ENCODE data around the gene ATP9B.

GRCh38 chr18:79064228-79064627 lies 5.0 kb upstream of the ATP9B start:
- TF ChIP-seq CTCF (conservative IDR thresholded peaks at IDR 0.05; ENCODE audit: low read depth, low read length) (no peak), EZH2phosphoT487 (IDR thresholded peaks at IDR 0.05; ENCODE audit: borderline replicate concordance, low read length) (no peak), EZH2 (IDR thresholded peaks at IDR 0.05; ENCODE audit: low read length, unreplicated experiment) (no peak)

All from PC-3 (cell line).